ENCODE data around the gene DCP1B. TPM values are rescaled to one million over a fixed set of nuclear protein-coding genes. Genes with fewer than 3 reads are reported as not detected.

DCP1B gene
- total RNA-seq, 1 experiment from 2014 or later: 4.8 TPM

DNA sequence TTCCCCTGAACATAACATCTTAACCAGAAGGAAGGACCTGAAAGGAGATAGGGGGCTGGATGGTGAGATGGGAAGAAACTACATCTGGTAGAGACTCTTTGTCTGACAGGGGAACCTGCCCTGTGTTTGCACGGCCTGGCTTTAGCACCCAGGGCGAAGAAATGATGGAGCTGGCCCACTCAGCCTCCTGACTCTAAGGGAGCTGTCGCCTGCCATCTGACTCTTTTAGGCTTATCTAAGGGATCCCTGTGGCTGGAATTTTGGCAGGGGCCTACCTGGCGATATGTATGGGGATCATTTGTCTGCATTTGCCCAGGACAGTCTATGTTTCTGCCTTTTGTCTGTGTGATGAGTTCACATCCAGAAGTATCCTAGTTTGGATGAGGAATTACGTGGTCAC is 70.2 kb downstream of the DCP1B start:
- DNase-seq (ENCODE audit: low read depth, low spot score): no peak
- CTCF ChIA-PET: no interaction called here
- POLR2A ChIA-PET: no interaction called here

DNA sequence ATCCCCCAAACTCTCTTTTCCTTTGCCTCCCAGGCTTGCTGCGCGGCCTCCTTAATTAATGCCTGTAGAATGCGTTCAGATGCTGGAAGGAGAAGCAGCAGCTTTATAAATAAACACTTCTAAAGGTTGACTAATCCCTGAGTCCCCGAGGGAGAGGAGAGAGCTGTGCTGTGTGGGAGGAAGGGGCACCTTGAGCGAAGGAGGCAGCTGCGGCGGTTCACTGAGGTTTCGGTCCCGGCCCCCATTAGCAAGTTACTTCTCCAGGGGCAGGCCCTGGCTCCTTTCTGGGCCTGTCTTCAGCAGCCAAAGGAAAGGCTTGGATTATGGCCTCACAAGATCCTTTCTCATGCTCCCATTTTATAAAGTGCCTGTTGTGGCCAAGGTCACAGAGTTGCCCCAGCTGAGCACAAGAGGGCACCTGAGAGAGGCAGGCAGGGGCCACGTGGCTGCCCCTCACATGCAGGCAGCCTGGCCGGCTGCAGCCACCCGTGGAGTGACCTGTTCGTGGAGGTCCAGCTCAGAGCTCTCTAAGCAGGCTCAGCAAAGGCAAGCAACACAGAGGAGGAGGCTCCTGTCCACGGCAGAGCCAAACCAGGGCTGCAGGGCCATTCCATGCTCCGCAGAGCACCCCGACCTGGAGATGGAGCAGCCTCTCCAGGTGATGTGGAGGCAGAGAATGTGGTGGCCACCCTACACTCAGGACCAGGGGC is 70.8 kb downstream of the DCP1B start:
- Histone ChIP-seq H3K4me3 (ENCODE audit: low read depth in 2 of 2, low read length in 2 of 2) (no peak overlapping the region), H3K27me3 (ENCODE audit: control insufficient read depth, insufficient read depth, low read length) (no peaks in the 10 kb centered on the region), H3K27ac (ENCODE audit: low read length) (no peak overlapping the region), H3K36me3 (ENCODE audit: control insufficient read depth, insufficient read depth, low read length) (no peaks in the 10 kb centered on the region), H3K4me1 (ENCODE audit: control insufficient read depth, insufficient read depth, low read length) (peaks cover 3% of the 10 kb centered on the region; the same call in 1 of the 2 replicates), H3K9me3 (ENCODE audit: control insufficient read depth, insufficient read depth, low read depth, low read length) (no peaks in the 10 kb centered on the region)
- DNase-seq (ENCODE audit: low read depth, low spot score): no peak
- POLR2A ChIA-PET: no interaction called here
- CTCF ChIA-PET: no interaction called here
- BruUV-seq (replicated peaks): no TSS peak
- in situ Hi-C loops (cut with HindIII; ENCODE audit: low pct_unique_long_range_greater_than_20kb, low sequenced_read_pairs): no loop called here
- ATAC-seq: no peak
- intact Hi-C loops (cut with micrococcal nuclease; ENCODE audit: unreplicated experiment): loop anchor here (10.0 kb wide), 1 partner anchor 269 kb away; no protein-coding TSS in a partner anchor
- TF ChIP-seq POLR2AphosphoS5 (IDR thresholded peaks at IDR 0.05; ENCODE audit: low read depth, low read length) (no peak), TCF7L2 (IDR thresholded peaks at IDR 0.05; ENCODE audit: low read depth, low read length) (no peak), SIN3A (IDR thresholded peaks at IDR 0.05; ENCODE audit: borderline replicate concordance, insufficient read depth, low read depth, low read length) (no peak)
- TF ChIP-seq, protein P1, sequence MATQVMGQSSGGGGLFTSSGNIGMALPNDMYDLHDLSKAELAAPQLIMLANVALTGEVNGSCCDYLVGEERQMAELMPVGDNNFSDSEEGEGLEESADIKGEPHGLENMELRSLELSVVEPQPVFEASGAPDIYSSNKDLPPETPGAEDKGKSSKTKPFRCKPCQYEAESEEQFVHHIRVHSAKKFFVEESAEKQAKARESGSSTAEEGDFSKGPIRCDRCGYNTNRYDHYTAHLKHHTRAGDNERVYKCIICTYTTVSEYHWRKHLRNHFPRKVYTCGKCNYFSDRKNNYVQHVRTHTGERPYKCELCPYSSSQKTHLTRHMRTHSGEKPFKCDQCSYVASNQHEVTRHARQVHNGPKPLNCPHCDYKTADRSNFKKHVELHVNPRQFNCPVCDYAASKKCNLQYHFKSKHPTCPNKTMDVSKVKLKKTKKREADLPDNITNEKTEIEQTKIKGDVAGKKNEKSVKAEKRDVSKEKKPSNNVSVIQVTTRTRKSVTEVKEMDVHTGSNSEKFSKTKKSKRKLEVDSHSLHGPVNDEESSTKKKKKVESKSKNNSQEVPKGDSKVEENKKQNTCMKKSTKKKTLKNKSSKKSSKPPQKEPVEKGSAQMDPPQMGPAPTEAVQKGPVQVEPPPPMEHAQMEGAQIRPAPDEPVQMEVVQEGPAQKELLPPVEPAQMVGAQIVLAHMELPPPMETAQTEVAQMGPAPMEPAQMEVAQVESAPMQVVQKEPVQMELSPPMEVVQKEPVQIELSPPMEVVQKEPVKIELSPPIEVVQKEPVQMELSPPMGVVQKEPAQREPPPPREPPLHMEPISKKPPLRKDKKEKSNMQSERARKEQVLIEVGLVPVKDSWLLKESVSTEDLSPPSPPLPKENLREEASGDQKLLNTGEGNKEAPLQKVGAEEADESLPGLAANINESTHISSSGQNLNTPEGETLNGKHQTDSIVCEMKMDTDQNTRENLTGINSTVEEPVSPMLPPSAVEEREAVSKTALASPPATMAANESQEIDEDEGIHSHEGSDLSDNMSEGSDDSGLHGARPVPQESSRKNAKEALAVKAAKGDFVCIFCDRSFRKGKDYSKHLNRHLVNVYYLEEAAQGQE (IDR thresholded peaks at IDR 0.05; ENCODE audit: insufficient read depth in 1 of 2, low read depth in 2 of 2, low read length in 1 of 2): no peak
- TF ChIP-seq, protein P2, sequence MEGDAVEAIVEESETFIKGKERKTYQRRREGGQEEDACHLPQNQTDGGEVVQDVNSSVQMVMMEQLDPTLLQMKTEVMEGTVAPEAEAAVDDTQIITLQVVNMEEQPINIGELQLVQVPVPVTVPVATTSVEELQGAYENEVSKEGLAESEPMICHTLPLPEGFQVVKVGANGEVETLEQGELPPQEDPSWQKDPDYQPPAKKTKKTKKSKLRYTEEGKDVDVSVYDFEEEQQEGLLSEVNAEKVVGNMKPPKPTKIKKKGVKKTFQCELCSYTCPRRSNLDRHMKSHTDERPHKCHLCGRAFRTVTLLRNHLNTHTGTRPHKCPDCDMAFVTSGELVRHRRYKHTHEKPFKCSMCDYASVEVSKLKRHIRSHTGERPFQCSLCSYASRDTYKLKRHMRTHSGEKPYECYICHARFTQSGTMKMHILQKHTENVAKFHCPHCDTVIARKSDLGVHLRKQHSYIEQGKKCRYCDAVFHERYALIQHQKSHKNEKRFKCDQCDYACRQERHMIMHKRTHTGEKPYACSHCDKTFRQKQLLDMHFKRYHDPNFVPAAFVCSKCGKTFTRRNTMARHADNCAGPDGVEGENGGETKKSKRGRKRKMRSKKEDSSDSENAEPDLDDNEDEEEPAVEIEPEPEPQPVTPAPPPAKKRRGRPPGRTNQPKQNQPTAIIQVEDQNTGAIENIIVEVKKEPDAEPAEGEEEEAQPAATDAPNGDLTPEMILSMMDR (IDR thresholded peaks at IDR 0.05): no peak

More for the DNA sequence above, 70.2 kb downstream of the DCP1B start:
- Histone ChIP-seq H3K27me3 (ENCODE audit: control insufficient read depth, insufficient read depth, low read length) (no peaks in the 10 kb centered on the region), H3K27ac (ENCODE audit: low read length) (no peak overlapping the region), H3K4me3 (ENCODE audit: low read depth in 2 of 2, low read length in 2 of 2) (no peak overlapping the region), H3K4me1 (ENCODE audit: control insufficient read depth, insufficient read depth, low read length) (peaks cover 3% of the 10 kb centered on the region; the same call in 1 of the 2 replicates), H3K36me3 (ENCODE audit: control insufficient read depth, insufficient read depth, low read length) (no peaks in the 10 kb centered on the region), H3K9me3 (ENCODE audit: control insufficient read depth, insufficient read depth, low read depth, low read length) (no peaks in the 10 kb centered on the region)
- no peak for ATAC-seq
- intact Hi-C loops (cut with micrococcal nuclease; ENCODE audit: unreplicated experiment): loop anchor here (10.0 kb wide), 1 partner anchor 269 kb away; no protein-coding TSS in a partner anchor
- no TSS peak for BruUV-seq (replicated peaks)
- in situ Hi-C loops (cut with HindIII; ENCODE audit: low pct_unique_long_range_greater_than_20kb, low sequenced_read_pairs): no loop called here
- TF ChIP-seq TCF7L2 (IDR thresholded peaks at IDR 0.05; ENCODE audit: low read depth, low read length): no peak
- TF ChIP-seq, protein P2 (IDR thresholded peaks at IDR 0.05): no peak
- TF ChIP-seq SIN3A (IDR thresholded peaks at IDR 0.05; ENCODE audit: borderline replicate concordance, insufficient read depth, low read depth, low read length): no peak
- TF ChIP-seq, protein P1 (IDR thresholded peaks at IDR 0.05; ENCODE audit: insufficient read depth in 1 of 2, low read depth in 2 of 2, low read length in 1 of 2): no peak
- TF ChIP-seq POLR2AphosphoS5 (IDR thresholded peaks at IDR 0.05; ENCODE audit: low read depth, low read length): no peak
